SH-SY5Y (cell line): ENCODE results near the gene EHD1.

Experiments
- GATA2 ChIP-seq: IDR thresholded peaks from 2 replicates; pipeline ENCODE4 v1.6.1; 2011; ENCODE audit warnings: mild to moderate bottlenecking, low read depth, low read length
- GATA3 ChIP-seq: IDR thresholded peaks from 2 replicates; pipeline ENCODE4 v1.6.1; 2011; ENCODE audit warnings: low read depth, mild to moderate bottlenecking, low read length, moderate library complexity

The EHD1 gene

GRCh38 chr11:64878494-64879243, at the start of gene EHD1:
Gene EHD1, minus strand, starts transcription at chr11:64878621. Its CDS starts 157 bp downstream, at chr11:64878464.
- TF ChIP-seq GATA2: no peak
- TF ChIP-seq GATA3: no peak

GRCh38 chr11:64926689-64927088, 48.3 kb upstream of the EHD1 start:
- TF ChIP-seq GATA3 (no peak), GATA2 (no peak)

GRCh38 chr11:64925536-64926436, 47.4 kb upstream of the EHD1 start:
- TF ChIP-seq GATA2 (no peak), GATA3 (no peak)

GRCh38 chr11:64924910-64925284, 46.5 kb upstream of the EHD1 start:
- TF ChIP-seq GATA3 (no peak), GATA2 (no peak)

- TF ChIP-seq GATA2 (no peak), GATA3 (no peak)
These were observed 45.8 kb upstream of the EHD1 start, which contains the start of gene PPP2R5B for GRCh38 chr11:64923944-64924909. Gene PPP2R5B, plus strand, starts transcription at chr11:64924689. Its CDS starts 1,046 bp downstream, at chr11:64925735.

GRCh38 chr11:64923151-64923661, 44.8 kb upstream of the EHD1 start:
- TF ChIP-seq GATA3: no peak
- TF ChIP-seq GATA2: no peak

- no peak for TF ChIP-seq GATA3
- TF ChIP-seq GATA2: no peak
These were observed 43.0 kb upstream of the EHD1 start for GRCh38 chr11:64921384-64921783.

- TF ChIP-seq GATA3 (no peak), GATA2 (no peak)
These were observed 41.7 kb upstream of the EHD1 start for GRCh38 chr11:64920124-64920523.

- TF ChIP-seq GATA3: no peak
- no peak for TF ChIP-seq GATA2
These were observed 41.2 kb upstream of the EHD1 start for GRCh38 chr11:64919627-64920026.

- TF ChIP-seq GATA3 (no peak), GATA2 (no peak)
These were observed 39.6 kb upstream of the EHD1 start for GRCh38 chr11:64918017-64918416.

- no peak for TF ChIP-seq GATA3
- TF ChIP-seq GATA2: no peak
These were observed 39.2 kb upstream of the EHD1 start for GRCh38 chr11:64917663-64917995.

- TF ChIP-seq GATA2: 0 out of 2 replicates have a peak, but pooled peaks have one; percentile 9
- TF ChIP-seq GATA3: no peak
These were observed 38.6 kb upstream of the EHD1 start, which contains the start of gene ATG2A for GRCh38 chr11:64916775-64917662. Gene ATG2A, minus strand, starts transcription at chr11:64917209. Its CDS starts 74 bp downstream, at chr11:64917135.

GRCh38 chr11:64916040-64916774, 37.8 kb upstream of the EHD1 start:
- TF ChIP-seq GATA3 (no peak), GATA2 (no peak)

GRCh38 chr11:64915376-64915887, 37.0 kb upstream of the EHD1 start:
- TF ChIP-seq GATA2: no peak
- no peak for TF ChIP-seq GATA3
